Body of pancreas (tissue), 4 donors: ENCODE data around the gene UBE3B.

Experiments
- POLR2A ChIP-seq, 3 donors: fragments of 450-650 bp; IDR thresholded peaks; one replicate each; pipeline ENCODE4 v1.6.1; 2016; ENCODE audit warnings: antibody characterized with exemption in 3 of 3, mild to moderate bottlenecking in 2 of 3
- TF ChIP-seq, protein P1 (sequence below), 7 experiments: fragments of 450-650 bp in 4 of 7; fragments of 200-600 bp in 3 of 7; sonication (generic) in 3 of 7; IDR thresholded peaks; one replicate each; pipeline ENCODE4 v1.5.1; 2016 to 2019; ENCODE audit warnings: antibody characterized with exemption in 7 of 7

DNA sequence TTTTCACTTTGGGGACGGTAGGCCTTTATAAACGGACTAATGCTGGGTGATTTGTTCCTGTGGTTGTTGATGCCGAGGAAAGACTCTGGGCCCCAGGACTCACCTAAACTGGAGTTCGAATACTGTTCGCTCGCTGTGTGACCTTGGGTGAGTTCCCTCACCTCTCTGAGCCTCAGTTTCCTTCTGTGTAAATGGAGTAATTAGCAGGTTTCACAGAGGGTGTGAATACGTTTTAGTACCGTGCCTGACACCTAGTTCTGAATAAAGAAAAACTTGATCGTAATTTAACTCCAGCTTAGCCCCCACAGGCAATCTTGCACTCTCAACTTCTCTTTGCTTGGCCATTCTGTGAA lies 505 bp downstream of the UBE3B start:
- TF ChIP-seq, protein P1, sequence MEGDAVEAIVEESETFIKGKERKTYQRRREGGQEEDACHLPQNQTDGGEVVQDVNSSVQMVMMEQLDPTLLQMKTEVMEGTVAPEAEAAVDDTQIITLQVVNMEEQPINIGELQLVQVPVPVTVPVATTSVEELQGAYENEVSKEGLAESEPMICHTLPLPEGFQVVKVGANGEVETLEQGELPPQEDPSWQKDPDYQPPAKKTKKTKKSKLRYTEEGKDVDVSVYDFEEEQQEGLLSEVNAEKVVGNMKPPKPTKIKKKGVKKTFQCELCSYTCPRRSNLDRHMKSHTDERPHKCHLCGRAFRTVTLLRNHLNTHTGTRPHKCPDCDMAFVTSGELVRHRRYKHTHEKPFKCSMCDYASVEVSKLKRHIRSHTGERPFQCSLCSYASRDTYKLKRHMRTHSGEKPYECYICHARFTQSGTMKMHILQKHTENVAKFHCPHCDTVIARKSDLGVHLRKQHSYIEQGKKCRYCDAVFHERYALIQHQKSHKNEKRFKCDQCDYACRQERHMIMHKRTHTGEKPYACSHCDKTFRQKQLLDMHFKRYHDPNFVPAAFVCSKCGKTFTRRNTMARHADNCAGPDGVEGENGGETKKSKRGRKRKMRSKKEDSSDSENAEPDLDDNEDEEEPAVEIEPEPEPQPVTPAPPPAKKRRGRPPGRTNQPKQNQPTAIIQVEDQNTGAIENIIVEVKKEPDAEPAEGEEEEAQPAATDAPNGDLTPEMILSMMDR (IDR thresholded peaks at IDR 0.05): no peak
- TF ChIP-seq POLR2A (IDR thresholded peaks at IDR 0.05): no peak
